ENCODE results near the gene ARHGAP19.
A peak's percentile ranks its signal among the peaks of the same experiment; 100 is the strongest.

Gene ARHGAP19

GRCh38 chr10:97235353-97235752 lies 57.1 kb downstream of the ARHGAP19 start:
- no peak for TF ChIP-seq CTCF (IDR thresholded peaks at IDR 0.05)
- Histone ChIP-seq H3K36me3 (ENCODE audit: control insufficient read depth, insufficient read depth, low read length) (no peaks in the 10 kb centered on the region), H3K4me1 (no peaks in the 10 kb centered on the region), H3K4me2 (ENCODE audit: low read length) (no peak overlapping the region), H2AFZ (no peak overlapping the region), H3K9ac (no peak overlapping the region), H3K79me2 (no peaks in the 10 kb centered on the region), H3K27me3 (ENCODE audit: control insufficient read depth, insufficient read depth, low read length) (no peaks in the 10 kb centered on the region), H3K9me3 (ENCODE audit: control insufficient read depth, low read length) (no peaks in the 10 kb centered on the region), H3K4me3 (ENCODE audit: low read depth, low read length) (no peak overlapping the region), H3K27ac (no peak overlapping the region)

- no peak overlapping the region for H2AFZ ChIP-seq
- H3K9ac ChIP-seq: no peak overlapping the region
- H3K27me3 ChIP-seq (ENCODE audit: control insufficient read depth, insufficient read depth, low read length): no peaks in the 10 kb centered on the region
- H3K4me3 ChIP-seq (ENCODE audit: low read depth, low read length): no peak overlapping the region
- no peaks in the 10 kb centered on the region for H3K9me3 ChIP-seq (ENCODE audit: control insufficient read depth, low read length)
- no peaks in the 10 kb centered on the region for H3K4me1 ChIP-seq
- H3K27ac ChIP-seq: no peak overlapping the region
- H3K36me3 ChIP-seq (ENCODE audit: control insufficient read depth, insufficient read depth, low read length): no peaks in the 10 kb centered on the region
- H3K4me2 ChIP-seq (ENCODE audit: low read length): no peak overlapping the region
- no peaks in the 10 kb centered on the region for H3K79me2 ChIP-seq
- peak; percentile 58 for TF ChIP-seq CTCF (IDR thresholded peaks at IDR 0.05)
Measured at GRCh38 chr10:97234400-97234799, 58.0 kb downstream of the ARHGAP19 start.

GRCh38 chr10:97230146-97230545 lies 62.3 kb downstream of the ARHGAP19 start:
- no peak overlapping the region for H3K4me3 ChIP-seq (ENCODE audit: low read depth, low read length)
- no peak for TF ChIP-seq CTCF (IDR thresholded peaks at IDR 0.05)
- no peak overlapping the region for H3K27ac ChIP-seq
- no peak overlapping the region for H3K9ac ChIP-seq
- no peaks in the 10 kb centered on the region for H3K27me3 ChIP-seq (ENCODE audit: control insufficient read depth, insufficient read depth, low read length)
- H3K9me3 ChIP-seq (ENCODE audit: control insufficient read depth, low read length): no peaks in the 10 kb centered on the region
- H2AFZ ChIP-seq: no peak overlapping the region
- H3K79me2 ChIP-seq: no peaks in the 10 kb centered on the region
- H3K36me3 ChIP-seq (ENCODE audit: control insufficient read depth, insufficient read depth, low read length): no peaks in the 10 kb centered on the region
- no peak overlapping the region for H3K4me2 ChIP-seq (ENCODE audit: low read length)
- no peaks in the 10 kb centered on the region for H3K4me1 ChIP-seq

GRCh38 chr10:97229322-97230015 lies 63.0 kb downstream of the ARHGAP19 start:
- no peak overlapping the region for H3K27ac ChIP-seq

More at GRCh38 chr10:97229322-97230015, 63.0 kb downstream of the ARHGAP19 start:
- no peaks in the 10 kb centered on the region for H3K9me3 ChIP-seq (ENCODE audit: control insufficient read depth, low read length)
- no peak overlapping the region for H3K4me3 ChIP-seq (ENCODE audit: low read depth, low read length)
- no peaks in the 10 kb centered on the region for H3K4me1 ChIP-seq
- no peaks in the 10 kb centered on the region for H3K27me3 ChIP-seq (ENCODE audit: control insufficient read depth, insufficient read depth, low read length)
- no peaks in the 10 kb centered on the region for H3K79me2 ChIP-seq
- no peak overlapping the region for H3K4me2 ChIP-seq (ENCODE audit: low read length)
- no peak overlapping the region for H2AFZ ChIP-seq
- no peak overlapping the region for H3K9ac ChIP-seq
- H3K36me3 ChIP-seq (ENCODE audit: control insufficient read depth, insufficient read depth, low read length): no peaks in the 10 kb centered on the region
- TF ChIP-seq CTCF (IDR thresholded peaks at IDR 0.05): no peak

Data from parathyroid adenoma (tissue), 2 donors.